HG02763 (cell line): ENCODE results near the gene DDX42.
"Not testable (repeated sequence)": the region's sequence is repeated elsewhere in the genome, so short reads cannot be mapped to it uniquely, and the experiment has no call there.

Source experiments
- ATAC-seq: cut with Tn5 transposase; IDR thresholded peaks from one replicate; pipeline ENCODE4 v1.9.1; 2021; ENCODE audit warnings: mild to moderate bottlenecking, moderate library complexity; ENCODE audit not compliant: unreplicated experiment

DDX42 gene

GRCh38 chr17:63774969-63775265, 947 bp downstream of the DDX42 start:
- ATAC-seq: no peak

DNA sequence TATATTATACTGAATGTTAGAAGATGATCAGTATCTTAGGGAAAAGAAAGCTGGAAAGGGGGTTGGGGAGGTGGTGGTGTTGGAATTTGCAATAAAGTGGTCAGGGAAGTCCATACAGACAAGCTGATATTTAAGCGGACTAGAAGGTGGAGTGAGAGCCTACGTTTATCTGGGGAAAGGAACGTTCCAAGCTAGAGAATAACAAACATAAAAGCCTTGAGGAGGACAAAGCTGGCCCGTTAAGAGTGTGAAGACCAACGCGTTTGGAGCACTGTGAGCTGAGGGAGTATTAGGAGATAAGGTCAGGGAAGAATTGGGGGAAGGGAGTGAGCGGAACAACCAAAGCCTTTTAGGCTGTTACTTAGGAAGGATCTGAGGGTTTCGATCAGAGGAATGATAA, 1.4 kb downstream of the DDX42 start:
- no peak for ATAC-seq

DNA sequence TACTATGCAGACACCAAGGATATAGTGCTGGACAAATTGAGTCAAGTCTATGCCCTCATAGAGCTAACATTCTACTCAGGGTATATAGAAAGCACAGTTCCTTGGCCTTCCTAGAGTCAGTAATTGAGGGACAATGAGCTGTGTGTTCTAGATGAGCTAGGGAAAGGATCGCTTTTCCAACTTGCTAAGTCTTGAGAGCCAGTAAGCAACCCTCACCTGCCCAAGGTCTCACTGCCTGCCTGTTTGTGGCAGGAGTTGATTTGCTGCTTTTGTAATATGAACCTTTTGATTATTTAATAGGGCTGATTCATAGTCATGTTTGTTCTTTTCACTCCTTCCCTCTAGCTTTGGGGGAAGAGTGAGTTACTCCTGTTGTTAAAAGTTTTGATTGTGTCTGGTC, 6.5 kb downstream of the DDX42 start:
- ATAC-seq: no peak

- ATAC-seq: no peak
Observed at GRCh38 chr17:63780928-63781327, 7.0 kb downstream of the DDX42 start.

- no peak for ATAC-seq
Observed at GRCh38 chr17:63783522-63783921, 9.6 kb downstream of the DDX42 start.

GRCh38 chr17:63785556-63785955, 11.6 kb downstream of the DDX42 start:
- no peak for ATAC-seq

GRCh38 chr17:63786117-63786516, 12.1 kb downstream of the DDX42 start:
- ATAC-seq: no peak

GRCh38 chr17:63786971-63787711, 13.2 kb downstream of the DDX42 start:
- ATAC-seq: no peak

DNA sequence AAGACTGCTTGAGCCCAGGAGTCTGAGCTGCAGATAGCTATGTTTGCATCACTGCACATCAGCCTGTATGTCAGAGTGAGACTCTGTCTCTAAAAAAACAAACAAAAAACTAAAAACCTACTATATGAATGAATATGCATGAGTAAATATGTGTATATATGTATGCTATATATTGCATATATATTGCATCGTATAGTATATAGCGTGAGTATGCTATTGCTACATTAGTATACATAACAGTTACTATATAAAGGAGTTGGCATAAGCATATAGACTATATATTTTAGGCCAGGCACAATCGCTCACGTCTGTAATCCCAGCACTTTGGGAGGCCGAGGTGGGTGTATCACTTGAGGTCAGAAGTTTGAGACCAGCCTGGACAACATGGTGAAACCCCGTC, 16.1 kb downstream of the DDX42 start:
- ATAC-seq: no peak

DNA sequence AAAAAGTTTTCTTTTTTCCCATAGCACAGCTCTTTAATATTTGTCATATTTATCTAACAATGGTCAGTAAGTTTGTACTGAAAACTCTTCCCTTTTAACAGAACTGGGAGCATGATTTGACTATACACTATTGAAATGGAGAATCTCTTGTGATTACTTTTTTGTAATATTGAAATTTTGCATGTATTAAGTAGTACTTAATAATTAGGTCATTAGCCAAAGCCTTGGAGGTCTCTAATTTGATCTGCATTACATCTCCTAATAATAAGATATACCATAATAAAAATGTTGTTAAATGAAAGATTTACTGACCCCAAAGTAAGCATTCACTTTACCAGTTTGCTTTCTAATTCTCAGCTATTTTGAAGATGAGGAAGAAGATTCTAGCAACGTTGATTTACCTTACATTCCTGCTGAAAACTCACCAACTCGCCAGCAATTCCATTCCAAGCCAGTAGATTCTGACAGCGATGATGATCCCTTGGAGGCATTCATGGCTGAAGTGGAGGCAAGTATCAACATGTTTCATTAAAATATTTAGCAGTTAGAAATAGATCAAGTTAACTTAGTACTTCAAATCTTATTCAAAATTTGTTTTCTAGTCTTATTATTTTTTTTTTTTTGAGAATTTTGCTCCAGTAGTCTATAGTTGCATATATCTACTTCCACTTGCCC, 18.2 kb downstream of the DDX42 start:
- ATAC-seq: no peak

DNA sequence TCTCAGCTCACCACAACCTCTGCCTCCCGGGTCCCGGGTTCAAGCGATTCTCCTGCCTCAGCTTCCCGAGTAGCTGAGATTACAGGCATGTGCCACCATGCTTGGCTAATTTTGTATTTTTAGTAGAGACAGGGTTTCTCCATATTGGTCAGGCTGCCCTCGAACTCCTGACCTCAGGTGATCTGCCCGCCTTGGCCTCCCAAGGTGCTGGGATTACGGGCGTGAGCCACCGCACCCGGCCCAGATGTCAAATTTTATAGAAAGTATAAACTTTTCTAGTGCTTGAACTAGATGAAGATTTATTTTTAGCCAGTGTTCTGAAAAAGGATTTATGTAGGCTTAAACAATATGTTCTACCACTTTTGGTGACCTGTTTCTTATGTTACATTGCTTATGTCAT, 22.4 kb downstream of the DDX42 start:
- not testable (repeated sequence) for ATAC-seq

- no peak for ATAC-seq
Observed at GRCh38 chr17:63798572-63799106, 24.7 kb downstream of the DDX42 start.

GRCh38 chr17:63800783-63801182, 26.8 kb downstream of the DDX42 start:
- no peak for ATAC-seq

GRCh38 chr17:63804328-63804727, 30.4 kb downstream of the DDX42 start:
- no peak for ATAC-seq

DNA sequence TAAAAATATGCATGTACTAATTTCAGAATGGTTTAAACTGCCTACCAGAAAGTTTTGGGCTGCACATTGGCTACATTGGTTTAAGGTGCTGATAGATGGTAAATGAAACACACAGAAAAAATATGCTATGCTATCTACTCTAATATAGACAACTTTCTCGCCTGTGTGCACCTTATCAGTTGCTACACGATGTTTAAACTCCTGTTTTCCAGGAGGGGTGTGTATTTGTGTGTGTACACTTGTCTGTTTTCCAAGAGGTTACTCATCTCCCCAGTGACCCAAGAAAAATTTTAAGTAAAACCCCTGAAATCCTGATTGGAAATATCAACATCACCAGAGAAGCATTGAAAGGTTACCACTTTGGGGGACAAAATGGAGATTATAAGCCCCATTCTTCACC, 31.6 kb downstream of the DDX42 start:
- ATAC-seq: no peak

GRCh38 chr17:63809970-63810369, 36.0 kb downstream of the DDX42 start:
- no peak for ATAC-seq

- no peak for ATAC-seq
Observed at GRCh38 chr17:63816123-63816522, 42.2 kb downstream of the DDX42 start.

- ATAC-seq: no peak
Observed at GRCh38 chr17:63816669-63817068, 42.7 kb downstream of the DDX42 start.

DNA sequence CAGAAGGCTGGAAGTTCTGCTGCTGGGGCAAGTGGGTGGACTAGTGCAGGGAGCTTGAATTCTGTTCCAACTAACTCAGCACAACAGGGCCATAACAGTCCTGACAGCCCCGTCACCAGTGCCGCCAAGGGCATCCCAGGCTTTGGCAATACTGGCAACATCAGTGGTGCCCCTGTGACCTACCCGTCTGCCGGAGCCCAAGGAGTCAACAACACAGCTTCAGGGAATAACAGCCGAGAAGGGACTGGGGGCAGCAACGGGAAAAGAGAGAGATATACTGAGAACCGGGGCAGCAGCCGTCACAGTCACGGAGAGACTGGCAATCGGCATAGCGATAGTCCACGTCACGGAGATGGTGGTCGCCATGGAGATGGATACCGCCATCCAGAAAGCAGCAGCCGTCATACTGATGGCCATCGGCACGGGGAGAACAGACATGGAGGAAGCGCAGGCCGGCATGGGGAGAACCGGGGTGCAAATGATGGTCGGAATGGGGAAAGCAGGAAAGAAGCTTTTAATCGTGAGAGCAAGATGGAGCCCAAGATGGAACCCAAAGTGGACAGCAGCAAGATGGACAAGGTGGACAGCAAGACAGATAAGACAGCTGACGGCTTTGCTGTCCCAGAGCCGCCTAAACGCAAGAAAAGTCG, 43.9 kb downstream of the DDX42 start:
- ATAC-seq: no peak

DNA sequence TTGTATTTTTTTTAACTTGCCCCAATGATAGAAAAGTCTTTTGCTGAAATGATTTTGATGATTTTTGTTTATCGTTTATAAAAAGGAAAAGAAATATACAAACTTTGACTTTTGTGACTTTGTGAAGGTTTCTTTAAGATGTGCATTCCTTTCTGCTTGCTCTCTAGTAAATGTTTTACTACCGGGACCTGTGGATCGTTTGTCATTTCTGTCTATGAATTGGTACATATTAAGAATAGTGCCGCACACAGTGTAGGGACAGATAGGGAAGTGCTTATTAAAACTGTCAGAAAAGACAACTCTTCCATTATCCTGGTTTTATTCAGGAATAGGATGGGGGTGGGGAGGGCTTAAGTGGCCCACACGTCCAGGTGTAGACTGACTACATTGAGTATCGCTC, 45.2 kb downstream of the DDX42 start:
- no peak for ATAC-seq

- no peak for ATAC-seq
Observed at GRCh38 chr17:63819585-63820537, 45.9 kb downstream of the DDX42 start.
